ENCODE data around the gene STAG1. TPM values are rescaled to one million over a fixed set of nuclear protein-coding genes. Genes with fewer than 3 reads are reported as not detected.

Gene STAG1
- total and polyA plus RNA-seq, 9 donors = 18.7 to 66.3 (median 55.8) TPM

GRCh38 chr3:136630915-136631314 is 121.3 kb downstream of the STAG1 start:
- no peaks in the 10 kb centered on the region for H3K36me3 ChIP-seq
- no peak overlapping the region for H3K27ac ChIP-seq
- WGBS, 3 donors = 19 to 24% (median 21%) methylated on average over 1 of the region's 1 CpG
- intact Hi-C loops (cut with DNase I) = no loop called here
- H3K4me3 ChIP-seq = no peak overlapping the region
- H3K27me3 ChIP-seq = no peaks in the 10 kb centered on the region
- no peak for TF ChIP-seq CTCF (IDR thresholded peaks at IDR 0.05)
- TF ChIP-seq EP300 (IDR thresholded peaks at IDR 0.05) = no peak
- no peaks in the 10 kb centered on the region for H3K4me1 ChIP-seq (ENCODE audit: insufficient read depth)
- no peak for DNase-seq
- H3K9me3 ChIP-seq = no peaks in the 10 kb centered on the region

- intact Hi-C loops (cut with DNase I) = no loop called here
- Histone ChIP-seq H3K4me1 (ENCODE audit: insufficient read depth) (no peaks in the 10 kb centered on the region), H3K27me3 (no peaks in the 10 kb centered on the region), H3K9me3 (no peaks in the 10 kb centered on the region), H3K4me3 (no peak overlapping the region), H3K36me3 (no peaks in the 10 kb centered on the region), H3K27ac (no peak overlapping the region)
- no peak for DNase-seq
- 93 to 97% (median 93%) methylated on average over 3 of the region's 3 CpGs for whole genome bisulfite sequencing, 3 donors
- TF ChIP-seq EP300 (IDR thresholded peaks at IDR 0.05) (no peak), POLR2A (IDR thresholded peaks at IDR 0.05) (no peak), CTCF (IDR thresholded peaks at IDR 0.05) (no peak)
These were observed 125.7 kb downstream of the STAG1 start for GRCh38 chr3:136626493-136626892.

- H3K27ac ChIP-seq = no peak overlapping the region
- WGBS, 3 donors = 97 to 98% (median 97%) methylated on average over 4 of the region's 4 CpGs
- no peaks in the 10 kb centered on the region for H3K27me3 ChIP-seq
- no peak overlapping the region for H3K4me3 ChIP-seq
- no peaks in the 10 kb centered on the region for H3K9me3 ChIP-seq
- intact Hi-C loops (cut with DNase I) = no loop called here
- H3K4me1 ChIP-seq (ENCODE audit: insufficient read depth) = no peaks in the 10 kb centered on the region
- H3K36me3 ChIP-seq = no peaks in the 10 kb centered on the region
- TF ChIP-seq EP300 (IDR thresholded peaks at IDR 0.05) (no peak), CTCF (IDR thresholded peaks at IDR 0.05) (no peak), POLR2A (IDR thresholded peaks at IDR 0.05) (no peak)
- no peak for DNase-seq
These were observed 127.0 kb downstream of the STAG1 start for GRCh38 chr3:136624894-136625815.

GRCh38 chr3:136624371-136624770 is 127.8 kb downstream of the STAG1 start:
- Histone ChIP-seq H3K4me3 (no peak overlapping the region), H3K9me3 (no peaks in the 10 kb centered on the region), H3K27me3 (no peaks in the 10 kb centered on the region), H3K27ac (no peak overlapping the region), H3K36me3 (no peaks in the 10 kb centered on the region), H3K4me1 (ENCODE audit: insufficient read depth) (no peaks in the 10 kb centered on the region)
- intact Hi-C loops (cut with DNase I) = no loop called here
- TF ChIP-seq EP300 (IDR thresholded peaks at IDR 0.05) (no peak), POLR2A (IDR thresholded peaks at IDR 0.05) (no peak), CTCF (IDR thresholded peaks at IDR 0.05) (no peak)
- DNase-seq = no peak
- 92 to 96% (median 95%) methylated on average over 3 of the region's 3 CpGs for WGBS, 3 donors
